Keratinocyte (primary cell): ENCODE measurements around the gene TWSG1. TPM values are rescaled to one million over a fixed set of nuclear protein-coding genes. Genes with fewer than 3 reads are reported as not detected.

Source experiments
- DNase-seq: peaks from one replicate; pipeline ENCODE4 v3.0.0-alpha.2; 2011; ENCODE audit warnings: low read depth, missing footprints, low spot score
- FAIRE-seq: peaks from 2 replicates; lab custom pipeline; 2011; peaks lifted over from hg19 to GRCh38; lab: Jason Lieb, UNC
- H2AFZ ChIP-seq: 2 replicates; pipeline ENCODE4 v1.6.0; 2012; ENCODE audit warnings: low read length, control low read depth, inconsistent platforms; ENCODE audit not compliant: control insufficient read depth
- H3K27ac ChIP-seq: 2 replicates; pipeline ENCODE4 v1.5.1; 2011; ENCODE audit warnings: low read length; ENCODE audit not compliant: control insufficient read depth, insufficient read depth
- H3K27me3 ChIP-seq: 3 replicates; pipeline ENCODE4 v1.6.0; 2011; ENCODE audit warnings: low read length; ENCODE audit not compliant: control insufficient read depth, insufficient read depth; ENCODE audit errors: extremely low read depth
- H3K36me3 ChIP-seq, 2 experiments: 2 replicates in 1 of 2; 3 replicates in 1 of 2; pipeline ENCODE4 v1.5.1; 2011; ENCODE audit warnings: low read length in 2 of 2, mild to moderate bottlenecking in 1 of 2; ENCODE audit not compliant: control insufficient read depth in 2 of 2, insufficient read depth in 2 of 2; ENCODE audit errors: extremely low read depth in 1 of 2
- H3K4me1 ChIP-seq: 3 replicates; pipeline ENCODE4 v1.5.1; 2011; ENCODE audit warnings: low read length; ENCODE audit not compliant: control insufficient read depth, insufficient read depth; ENCODE audit errors: extremely low read depth
- H3K4me2 ChIP-seq: 3 replicates; pipeline ENCODE4 v1.6.0; 2011; ENCODE audit warnings: low read depth, low read length; ENCODE audit not compliant: control insufficient read depth, insufficient read depth; ENCODE audit errors: extremely low read depth
- H3K4me3 ChIP-seq, 3 experiments: fragments of 200-600 bp in 1 of 3; sonication (generic) in 1 of 3; 2 replicates in 2 of 3; 3 replicates in 1 of 3; pipeline ENCODE4 v1.5.1; 2011 to 2016; ENCODE audit warnings: low read length in 3 of 3, mild to moderate bottlenecking in 3 of 3, control low read depth in 2 of 3, inconsistent platforms in 1 of 3, low read depth in 1 of 3, mixed read lengths in 1 of 3, mixed run types in 1 of 3, moderate library complexity in 1 of 3; ENCODE audit not compliant: control insufficient read depth in 2 of 3, insufficient read depth in 2 of 3; ENCODE audit errors: extremely low read depth in 1 of 3
- H3K79me2 ChIP-seq: 2 replicates; pipeline ENCODE4 v1.6.0; 2012; ENCODE audit warnings: low read length; ENCODE audit not compliant: control insufficient read depth, insufficient read depth
- H3K9ac ChIP-seq: 3 replicates; pipeline ENCODE4 v1.6.0; 2011; ENCODE audit warnings: low read length; ENCODE audit not compliant: control insufficient read depth, insufficient read depth; ENCODE audit errors: extremely low read depth
- H3K9me1 ChIP-seq: 3 replicates; pipeline ENCODE4 v1.6.0; 2011; ENCODE audit warnings: low read length; ENCODE audit not compliant: control insufficient read depth, insufficient read depth; ENCODE audit errors: extremely low read depth
- H3K9me3 ChIP-seq: 2 replicates; pipeline ENCODE4 v1.5.1; 2012; ENCODE audit warnings: low read depth, low read length; ENCODE audit not compliant: control insufficient read depth
- H4K20me1 ChIP-seq: 3 replicates; pipeline ENCODE4 v1.6.0; 2011; ENCODE audit warnings: low read length; ENCODE audit not compliant: control insufficient read depth, insufficient read depth; ENCODE audit errors: extremely low read depth
- CTCF ChIP-seq, 3 experiments: IDR thresholded peaks in 1 of 3; conservative IDR thresholded peaks in 1 of 3; optimal IDR thresholded peaks in 1 of 3; 2 replicates in 2 of 3; 3 replicates in 1 of 3; pipeline versions ENCODE3 to v1.5.1; 2011; ENCODE audit warnings: low read length in 3 of 3, mild to moderate bottlenecking in 3 of 3, moderate library complexity in 2 of 3, control low read depth in 1 of 3, inconsistent platforms in 1 of 3; ENCODE audit not compliant: insufficient read depth in 2 of 3; ENCODE audit errors: extremely low read depth in 1 of 3
- EZH2 ChIP-seq: IDR thresholded peaks from one replicate; pipeline ENCODE4 v1.6.1; 2012; ENCODE audit warnings: inconsistent platforms, mild to moderate bottlenecking, low read length, moderate library complexity
- dilution Hi-C: fragments of 300-500 bp; cut with MboI; formaldehyde crosslinking; loops from one replicate; pipeline ENCODE4 v1.7.0; 2020; ENCODE audit warnings: low sequenced_read_pairs; ENCODE audit not compliant: extremely low pct_ligation_motif_present
- polyA plus RNA-seq, 5 experiments: library from polyadenylated mRNA; depleted of rRNA in 3 of 5; stranded (reverse) in 3 of 5; stranded (forward) in 1 of 5; unstranded in 1 of 5; fragments of >200 nt; gene quantifications; 1 replicate in 1 of 5; 2 replicates in 3 of 5; 3 replicates in 1 of 5; pipeline versions ENCODE4 v1.2.1 to v1.2.3, GENCODE V29; 2011 to 2012; ENCODE audit warnings: missing spikeins in 2 of 5, low read depth in 1 of 5, low replicate concordance in 1 of 5

Gene TWSG1
- polyA plus RNA-seq, 1 donor (not counting 4 experiments of a cell fraction or from before 2014, with no cell fraction given): 46.9 TPM

- no peak for FAIRE-seq
- dilution Hi-C loops: no loop called here
These were observed 30.0 kb upstream of the TWSG1 start for GRCh38 chr18:9304388-9305070.

GRCh38 chr18:9319333-9319732 lies 15.2 kb upstream of the TWSG1 start:
- no peak for TF ChIP-seq EZH2
- no peak for TF ChIP-seq CTCF (optimal IDR thresholded peaks at IDR 0.05 in 1 of 3, IDR thresholded peaks at IDR 0.05 in 1 of 3, conservative IDR thresholded peaks at IDR 0.05 in 1 of 3; ENCODE audit: extremely low read depth in 1 of 3, insufficient read depth in 2 of 3, low read length in 3 of 3)
- Histone ChIP-seq H3K4me1 (peaks cover 2% of the 10 kb centered on the region), H3K9ac (no peak overlapping the region), H3K27ac (no peak overlapping the region), H3K36me3 (no peaks in the 10 kb centered on the region), H3K4me2 (no peak overlapping the region), H3K9me3 (no peaks in the 10 kb centered on the region), H3K9me1 (no peaks in the 10 kb centered on the region), H3K4me3 (no peak overlapping the region), H2AFZ (no peak overlapping the region), H3K27me3 (no peaks in the 10 kb centered on the region), H4K20me1 (no peaks in the 10 kb centered on the region), H3K79me2 (no peaks in the 10 kb centered on the region)
- FAIRE-seq: no peak
- no peak for DNase-seq
- dilution Hi-C loops: no loop called here

More at GRCh38 chr18:9304388-9305070, 30.0 kb upstream of the TWSG1 start:
- H3K27me3 ChIP-seq: no peaks in the 10 kb centered on the region
- no peak overlapping the region for H3K4me3 ChIP-seq
- no peaks in the 10 kb centered on the region for H4K20me1 ChIP-seq
- no peaks in the 10 kb centered on the region for H3K36me3 ChIP-seq
- H3K79me2 ChIP-seq: no peaks in the 10 kb centered on the region
- H3K27ac ChIP-seq: no peak overlapping the region
- H3K9ac ChIP-seq: no peak overlapping the region
- no peak overlapping the region for H3K4me2 ChIP-seq
- H3K9me1 ChIP-seq: no peaks in the 10 kb centered on the region
- no peak for DNase-seq
- TF ChIP-seq EZH2 (no peak), CTCF (optimal IDR thresholded peaks at IDR 0.05 in 1 of 3, IDR thresholded peaks at IDR 0.05 in 1 of 3, conservative IDR thresholded peaks at IDR 0.05 in 1 of 3; ENCODE audit: extremely low read depth in 1 of 3, insufficient read depth in 2 of 3, low read length in 3 of 3) (no peak)
- peaks cover 3% of the 10 kb centered on the region for H3K9me3 ChIP-seq
- no peaks in the 10 kb centered on the region for H3K4me1 ChIP-seq
- H2AFZ ChIP-seq: no peak overlapping the region
